HepG2 (cell line): ENCODE results near the gene ZNF132. TPM values are rescaled to one million over a fixed set of nuclear protein-coding genes. Genes with fewer than 3 reads are reported as not detected.

ENCODE experiments used
- ESRRA ChIP-seq: sonication (generic); formaldehyde crosslinking; IDR thresholded peaks from 2 replicates; pipeline ENCODE4 v1.5.1; 2020; ENCODE audit warnings: mild to moderate bottlenecking, low read depth, missing genetic modification reagents
- GATA4 ChIP-seq: sonication (generic); IDR thresholded peaks from 2 replicates; pipeline ENCODE4 v1.6.1; 2016; ENCODE audit warnings: antibody characterized with exemption, low read depth, borderline replicate concordance
- HNRNPL ChIP-seq: fragments of 200-400 bp; formaldehyde crosslinking; IDR thresholded peaks from 2 replicates; pipeline ENCODE4 v1.6.1; 2017; ENCODE audit warnings: mild to moderate bottlenecking, low read depth, low read length
- MED8 ChIP-seq: sonication (generic); formaldehyde crosslinking; IDR thresholded peaks from 2 replicates; pipeline ENCODE4 v1.8.1; 2023; ENCODE audit warnings: mild to moderate bottlenecking, missing genetic modification reagents; ENCODE audit not compliant: insufficient replicate concordance
- MYNN ChIP-seq: sonication (generic); formaldehyde crosslinking; IDR thresholded peaks from 2 replicates; pipeline ENCODE4 v1.4.0; 2020; ENCODE audit warnings: mild to moderate bottlenecking, low read depth, missing genetic modification reagents
- PPARG ChIP-seq: conservative IDR thresholded peaks from 2 replicates; pipeline ENCODE4 v1.6.1; 2016; ENCODE audit warnings: missing biosample characterization, missing genetic modification reagents
- PTBP1 ChIP-seq: fragments of 200-400 bp; formaldehyde crosslinking; IDR thresholded peaks from 2 replicates; pipeline ENCODE4 v1.6.1; 2018; ENCODE audit warnings: low read length, low read depth; ENCODE audit not compliant: poor library complexity, severe bottlenecking
- SIN3A ChIP-seq: IDR thresholded peaks from 2 replicates; pipeline ENCODE4 v1.6.1; 2011; ENCODE audit warnings: low read depth, mild to moderate bottlenecking, control low read depth, low read length, borderline replicate concordance
- TBX3 ChIP-seq: fragments of 450-650 bp; IDR thresholded peaks from 2 replicates; pipeline ENCODE4 v1.6.1; 2017; ENCODE audit warnings: antibody characterized with exemption, mild to moderate bottlenecking, inconsistent platforms, borderline replicate concordance
- THAP9 ChIP-seq: sonication (generic); formaldehyde crosslinking; IDR thresholded peaks from 2 replicates; pipeline ENCODE4; 2020; ENCODE audit warnings: missing genetic modification reagents, mild to moderate bottlenecking, borderline replicate concordance
- THYN1 ChIP-seq: sonication (generic); formaldehyde crosslinking; IDR thresholded peaks from 2 replicates; pipeline ENCODE4 v1.8.1; 2023; ENCODE audit warnings: low read depth, mild to moderate bottlenecking, moderate library complexity, missing genetic modification reagents, borderline replicate concordance
- ZBTB3 ChIP-seq: sonication (generic); formaldehyde crosslinking; IDR thresholded peaks from 2 replicates; pipeline ENCODE4 v1.4.0; 2020; ENCODE audit warnings: low read depth, mild to moderate bottlenecking, moderate library complexity, missing genetic modification reagents, borderline replicate concordance
- ZFP1 ChIP-seq: IDR thresholded peaks from 2 replicates; pipeline ENCODE4 v1.6.1; 2016
- ZFP41 ChIP-seq: sonication (generic); formaldehyde crosslinking; IDR thresholded peaks from 2 replicates; pipeline ENCODE4 v1.4.0; 2020; ENCODE audit warnings: mild to moderate bottlenecking, missing genetic modification reagents, borderline replicate concordance
- ZFP82 ChIP-seq: sonication (generic); formaldehyde crosslinking; IDR thresholded peaks from 2 replicates; pipeline ENCODE4 v1.5.1; 2020; ENCODE audit warnings: mild to moderate bottlenecking, missing genetic modification reagents, borderline replicate concordance
- ZFP91 ChIP-seq: sonication (generic); formaldehyde crosslinking; IDR thresholded peaks from 2 replicates; pipeline ENCODE4 v1.9.0; 2022; ENCODE audit warnings: missing genetic modification reagents, mild to moderate bottlenecking, borderline replicate concordance
- ZNF367 ChIP-seq: sonication (generic); formaldehyde crosslinking; IDR thresholded peaks from 2 replicates; pipeline ENCODE4 v1.4.0; 2020; ENCODE audit warnings: missing genetic modification reagents, borderline replicate concordance
- ZNF430 ChIP-seq: sonication (generic); formaldehyde crosslinking; IDR thresholded peaks from 2 replicates; pipeline ENCODE4 v1.9.0; 2021; ENCODE audit warnings: mild to moderate bottlenecking, missing genetic modification reagents
- ZNF674 ChIP-seq: sonication (generic); formaldehyde crosslinking; IDR thresholded peaks from 2 replicates; pipeline ENCODE4 v1.5.0; 2020; ENCODE audit warnings: low read depth, mild to moderate bottlenecking, missing genetic modification reagents
- polyA plus RNA-seq, 8 experiments: library from polyadenylated mRNA; depleted of rRNA in 3 of 8; stranded (reverse) in 7 of 8; unstranded in 1 of 8; fragments of >200 nt; fragmentation: Illumina TruSeq in 4 of 8; extraction: Trizol in 4 of 8; gene quantifications; 2 replicates each; pipeline versions ENCODE4 v1.2.1 to v1.2.3, GENCODE V29; 2011 to 2016; ENCODE audit warnings: low read depth in 4 of 8, missing spikeins in 1 of 8, mixed read lengths in 1 of 8; ENCODE audit not compliant: insufficient read depth in 1 of 8
- total RNA-seq, 5 experiments: library from RNA; depleted of rRNA; stranded (reverse); fragments of >200 nt; fragmentation: Illumina TruSeq; extraction: Trizol; gene quantifications; 2 replicates each; pipeline ENCODE4 v1.2.3, GENCODE V29; 2016; ENCODE audit warnings: low read depth in 1 of 5
- TF ChIP-seq, protein P1 (sequence below): sonication (generic); formaldehyde crosslinking; IDR thresholded peaks from 2 replicates; pipeline ENCODE4 v1.5.0; 2020; ENCODE audit warnings: mild to moderate bottlenecking, missing genetic modification reagents, borderline replicate concordance

Gene ZNF132
- total and polyA plus RNA-seq, 2 of the 13 experiments (the other 11 are each of a cell fraction or from before 2014, with no cell fraction given) = not detected

- TF ChIP-seq ZFP82 (no peak), ZBTB3 (CRISPR knock-in tag) (no peak), THAP9 (CRISPR knock-in tag) (no peak), ZNF674 (CRISPR knock-in tag) (no peak), ZFP91 (CRISPR knock-in tag) (peak; percentile 54; the same call in 1 of the 2 replicates), ZFP1 (CRISPR knock-in tag) (no peak), SIN3A (peak; percentile 82; the same call in 1 of the 2 replicates), PTBP1 (no peak), THYN1 (CRISPR knock-in tag) (no peak), PPARG (CRISPR knock-in tag) (no peak), MYNN (CRISPR knock-in tag) (no peak), GATA4 (no peak), ZFP41 (CRISPR knock-in tag) (no peak; the same call in 1 of the 2 replicates), ZNF367 (CRISPR knock-in tag) (no peak), TBX3 (no peak), HNRNPL (no peak), ZNF430 (CRISPR knock-in tag) (0 out of 2 replicates have a peak, but pooled peaks have one; percentile 31), MED8 (CRISPR knock-in tag) (peak; percentile 6), ESRRA (no peak)
- TF ChIP-seq, protein P1, sequence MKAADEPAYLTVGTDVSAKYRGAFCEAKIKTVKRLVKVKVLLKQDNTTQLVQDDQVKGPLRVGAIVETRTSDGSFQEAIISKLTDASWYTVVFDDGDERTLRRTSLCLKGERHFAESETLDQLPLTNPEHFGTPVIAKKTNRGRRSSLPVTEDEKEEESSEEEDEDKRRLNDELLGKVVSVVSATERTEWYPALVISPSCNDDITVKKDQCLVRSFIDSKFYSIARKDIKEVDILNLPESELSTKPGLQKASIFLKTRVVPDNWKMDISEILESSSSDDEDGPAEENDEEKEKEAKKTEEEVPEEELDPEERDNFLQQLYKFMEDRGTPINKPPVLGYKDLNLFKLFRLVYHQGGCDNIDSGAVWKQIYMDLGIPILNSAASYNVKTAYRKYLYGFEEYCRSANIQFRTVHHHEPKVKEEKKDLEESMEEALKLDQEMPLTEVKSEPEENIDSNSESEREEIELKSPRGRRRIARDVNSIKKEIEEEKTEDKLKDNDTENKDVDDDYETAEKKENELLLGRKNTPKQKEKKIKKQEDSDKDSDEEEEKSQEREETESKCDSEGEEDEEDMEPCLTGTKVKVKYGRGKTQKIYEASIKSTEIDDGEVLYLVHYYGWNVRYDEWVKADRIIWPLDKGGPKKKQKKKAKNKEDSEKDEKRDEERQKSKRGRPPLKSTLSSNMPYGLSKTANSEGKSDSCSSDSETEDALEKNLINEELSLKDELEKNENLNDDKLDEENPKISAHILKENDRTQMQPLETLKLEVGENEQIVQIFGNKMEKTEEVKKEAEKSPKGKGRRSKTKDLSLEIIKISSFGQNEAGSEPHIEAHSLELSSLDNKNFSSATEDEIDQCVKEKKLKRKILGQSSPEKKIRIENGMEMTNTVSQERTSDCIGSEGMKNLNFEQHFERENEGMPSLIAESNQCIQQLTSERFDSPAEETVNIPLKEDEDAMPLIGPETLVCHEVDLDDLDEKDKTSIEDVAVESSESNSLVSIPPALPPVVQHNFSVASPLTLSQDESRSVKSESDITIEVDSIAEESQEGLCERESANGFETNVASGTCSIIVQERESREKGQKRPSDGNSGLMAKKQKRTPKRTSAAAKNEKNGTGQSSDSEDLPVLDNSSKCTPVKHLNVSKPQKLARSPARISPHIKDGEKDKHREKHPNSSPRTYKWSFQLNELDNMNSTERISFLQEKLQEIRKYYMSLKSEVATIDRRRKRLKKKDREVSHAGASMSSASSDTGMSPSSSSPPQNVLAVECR (CRISPR knock-in tag) = peak; percentile 97
These were observed 27.0 kb upstream of the ZNF132 start, which contains the start of gene ZNF324 (continued) for GRCh38 chr19:58466760-58467589.
